Measurements from ENCODE around the gene PFKP. TPM values are rescaled to one million over a fixed set of nuclear protein-coding genes. Genes with fewer than 3 reads are reported as not detected.

Gene PFKP
- total RNA-seq, 4 donors from 2014 or later: 64.3 to 261 (median 107) TPM

GRCh38 chr10:3146289-3146688 is 78.9 kb downstream of the PFKP start:
- no peak for ATAC-seq
- TF ChIP-seq, protein P1, sequence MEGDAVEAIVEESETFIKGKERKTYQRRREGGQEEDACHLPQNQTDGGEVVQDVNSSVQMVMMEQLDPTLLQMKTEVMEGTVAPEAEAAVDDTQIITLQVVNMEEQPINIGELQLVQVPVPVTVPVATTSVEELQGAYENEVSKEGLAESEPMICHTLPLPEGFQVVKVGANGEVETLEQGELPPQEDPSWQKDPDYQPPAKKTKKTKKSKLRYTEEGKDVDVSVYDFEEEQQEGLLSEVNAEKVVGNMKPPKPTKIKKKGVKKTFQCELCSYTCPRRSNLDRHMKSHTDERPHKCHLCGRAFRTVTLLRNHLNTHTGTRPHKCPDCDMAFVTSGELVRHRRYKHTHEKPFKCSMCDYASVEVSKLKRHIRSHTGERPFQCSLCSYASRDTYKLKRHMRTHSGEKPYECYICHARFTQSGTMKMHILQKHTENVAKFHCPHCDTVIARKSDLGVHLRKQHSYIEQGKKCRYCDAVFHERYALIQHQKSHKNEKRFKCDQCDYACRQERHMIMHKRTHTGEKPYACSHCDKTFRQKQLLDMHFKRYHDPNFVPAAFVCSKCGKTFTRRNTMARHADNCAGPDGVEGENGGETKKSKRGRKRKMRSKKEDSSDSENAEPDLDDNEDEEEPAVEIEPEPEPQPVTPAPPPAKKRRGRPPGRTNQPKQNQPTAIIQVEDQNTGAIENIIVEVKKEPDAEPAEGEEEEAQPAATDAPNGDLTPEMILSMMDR (IDR thresholded peaks at IDR 0.05): no peak
- TF ChIP-seq POLR2AphosphoS5 (IDR thresholded peaks at IDR 0.05): no peak
- TF ChIP-seq POLR2A (IDR thresholded peaks at IDR 0.05): no peak
- no peak for TF ChIP-seq EP300 (IDR thresholded peaks at IDR 0.05)
- Histone ChIP-seq H3K4me1 (peaks cover 0 to 12% (median 0%) of the 10 kb centered on the region in 3 donors), H3K4me3 (no peak overlapping the region), H3K9me3 (no peaks in the 10 kb centered on the region), H3K36me3 (peaks cover 0 to 100% of the 10 kb centered on the region in 2 donors), H3K27me3 (no peaks in the 10 kb centered on the region), H3K27ac (no peak overlapping the region)
- WGBS, 2 donors (ENCODE audit: low coverage in 1 of 2): 100% methylated on average over 1 to 2 of the region's 8 CpGs

- TF ChIP-seq EP300 (IDR thresholded peaks at IDR 0.05) (no peak), POLR2A (IDR thresholded peaks at IDR 0.05) (no peak), POLR2AphosphoS5 (IDR thresholded peaks at IDR 0.05) (no peak)
- TF ChIP-seq, protein P1 (IDR thresholded peaks at IDR 0.05): no peak
- Histone ChIP-seq H3K9me3 (no peaks in the 10 kb centered on the region), H3K36me3 (peaks cover 0 to 100% of the 10 kb centered on the region in 2 donors), H3K27ac (no peak overlapping the region), H3K4me1 (peaks cover 0 to 2% (median 0%) of the 10 kb centered on the region in 3 donors), H3K4me3 (no peak overlapping the region), H3K27me3 (no peaks in the 10 kb centered on the region)
- 72 to 82% methylated on average over 9 to 12 of the region's 17 CpGs for WGBS, 2 donors (ENCODE audit: low coverage in 1 of 2)
- no peak for ATAC-seq
Measured at GRCh38 chr10:3147117-3147820, 79.9 kb downstream of the PFKP start.

DNA sequence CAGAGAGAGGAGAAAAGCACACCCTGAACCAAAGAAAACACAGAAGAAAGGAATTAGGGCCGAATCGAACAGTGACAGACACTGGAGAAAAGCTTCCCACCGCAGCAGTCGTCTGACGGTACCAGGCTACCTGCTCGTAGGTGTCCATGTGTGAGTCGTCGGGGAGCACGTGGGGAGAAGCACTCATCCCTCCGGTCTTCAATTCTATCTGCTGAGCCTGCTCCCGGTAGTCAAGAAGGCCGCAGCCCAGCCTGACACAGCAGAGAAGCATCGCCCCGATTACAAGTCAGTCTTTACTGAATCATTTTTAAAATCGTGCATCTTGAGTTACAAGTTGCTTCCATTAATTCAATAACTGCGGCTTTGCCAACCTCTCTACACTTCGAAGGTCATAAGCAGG is 80.7 kb downstream of the PFKP start:
- ATAC-seq: no peak
- Histone ChIP-seq H3K27ac (no peak overlapping the region), H3K36me3 (peaks cover 0 to 100% of the 10 kb centered on the region in 2 donors), H3K4me3 (no peak overlapping the region), H3K27me3 (no peaks in the 10 kb centered on the region), H3K9me3 (no peaks in the 10 kb centered on the region), H3K4me1 (no peaks in the 10 kb centered on the region)
- 66 to 85% methylated on average over 5 to 8 of the region's 17 CpGs for WGBS, 2 donors (ENCODE audit: low coverage in 1 of 2)
- no peak for TF ChIP-seq POLR2A (IDR thresholded peaks at IDR 0.05)
- TF ChIP-seq, protein P1 (IDR thresholded peaks at IDR 0.05): no peak
- TF ChIP-seq POLR2AphosphoS5 (IDR thresholded peaks at IDR 0.05): no peak
- TF ChIP-seq EP300 (IDR thresholded peaks at IDR 0.05): no peak

DNA sequence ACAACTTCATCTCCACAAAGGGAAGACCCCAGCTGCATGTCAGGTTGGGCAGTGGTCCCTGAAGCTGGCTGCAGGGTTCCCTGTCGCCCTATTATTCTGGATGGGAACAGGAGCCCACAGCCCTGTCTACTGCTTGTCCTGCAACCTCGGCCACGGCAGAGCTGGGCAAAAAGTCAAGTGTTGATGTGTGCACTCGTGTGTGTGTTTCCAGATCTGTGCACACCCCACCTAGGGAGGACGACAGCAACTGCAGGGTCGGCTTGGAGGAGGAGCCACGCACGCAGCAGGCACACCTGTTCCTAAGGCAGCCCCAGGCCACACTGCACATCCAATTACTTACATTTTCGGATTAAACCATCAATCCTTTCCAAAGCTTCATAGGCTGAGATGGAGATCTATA is 81.6 kb downstream of the PFKP start:
- no peak for ATAC-seq
- no peaks in the 10 kb centered on the region for H3K9me3 ChIP-seq
- H3K4me1 ChIP-seq: no peaks in the 10 kb centered on the region
- no peak overlapping the region for H3K4me3 ChIP-seq
- H3K27ac ChIP-seq: no peak overlapping the region
- TF ChIP-seq, protein P1 (IDR thresholded peaks at IDR 0.05): no peak
- no peak for TF ChIP-seq POLR2AphosphoS5 (IDR thresholded peaks at IDR 0.05)
- no peak for TF ChIP-seq POLR2A (IDR thresholded peaks at IDR 0.05)
- no peak for TF ChIP-seq EP300 (IDR thresholded peaks at IDR 0.05)
- H3K27me3 ChIP-seq: no peaks in the 10 kb centered on the region
- 71 to 86% methylated on average over 4 to 6 of the region's 9 CpGs for WGBS, 2 donors (ENCODE audit: low coverage in 1 of 2)
- peaks cover 0 to 100% of the 10 kb centered on the region in 2 donors for H3K36me3 ChIP-seq

DNA sequence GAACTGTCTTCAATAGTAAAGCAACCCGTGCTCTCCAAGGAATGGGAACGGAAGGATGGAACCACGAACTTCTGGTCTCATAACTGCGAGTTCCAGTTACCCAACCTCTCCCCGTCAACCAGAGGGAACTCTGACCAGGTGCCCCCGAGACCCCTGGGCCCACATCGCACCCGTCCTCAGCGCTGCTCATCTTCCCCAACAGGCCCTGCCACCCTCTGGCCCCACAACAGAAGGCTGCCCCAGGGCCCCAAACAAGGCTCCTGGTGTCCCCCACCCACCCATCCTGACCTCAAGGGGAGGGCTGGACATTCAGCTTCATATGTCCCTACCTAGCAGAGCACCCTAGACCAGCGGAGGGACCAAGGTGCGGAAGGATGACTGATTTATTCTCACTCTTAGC is 82.6 kb downstream of the PFKP start:
- no peaks in the 10 kb centered on the region for H3K4me1 ChIP-seq
- H3K4me3 ChIP-seq: no peak overlapping the region
- peaks cover 0 to 100% of the 10 kb centered on the region in 2 donors for H3K36me3 ChIP-seq
- TF ChIP-seq EP300 (IDR thresholded peaks at IDR 0.05) (no peak), POLR2A (IDR thresholded peaks at IDR 0.05) (no peak), POLR2AphosphoS5 (IDR thresholded peaks at IDR 0.05) (no peak)
- TF ChIP-seq, protein P1 (IDR thresholded peaks at IDR 0.05): no peak
- 88 to 93% methylated on average over 3 to 9 of the region's 11 CpGs for WGBS, 2 donors (ENCODE audit: low coverage in 1 of 2)
- H3K27ac ChIP-seq: no peak overlapping the region
- ATAC-seq: no peak
- no peaks in the 10 kb centered on the region for H3K9me3 ChIP-seq
- no peaks in the 10 kb centered on the region for H3K27me3 ChIP-seq
